ENCODE results near the gene SNED1. TPM values are rescaled to one million over a fixed set of nuclear protein-coding genes. Genes with fewer than 3 reads are reported as not detected.

Gene SNED1
- polyA plus RNA-seq, 1 donor from 2014 or later: 0.32 TPM

DNA sequence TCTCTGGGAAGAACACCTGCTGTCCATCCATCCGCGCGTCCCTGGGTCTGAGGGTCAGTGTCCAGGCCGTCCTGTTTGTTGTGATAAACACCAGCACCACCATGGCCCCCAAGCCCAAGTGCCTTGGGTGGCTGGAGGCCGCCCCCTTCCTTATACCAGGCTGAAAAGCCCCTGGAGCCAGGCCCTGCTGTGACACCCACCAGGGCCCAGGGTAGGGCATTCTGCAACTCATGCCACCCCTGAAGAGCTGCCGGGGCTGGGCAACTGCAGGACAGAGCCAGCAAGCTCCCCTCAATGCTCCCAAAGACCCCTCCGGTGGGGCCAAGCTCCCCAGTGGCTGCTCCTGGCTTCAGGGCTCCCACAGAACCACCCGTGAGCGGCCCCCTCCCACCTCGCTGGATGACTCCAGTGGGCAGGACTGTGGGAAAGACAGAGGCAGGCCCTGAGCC, 31.9 kb upstream of the SNED1 start:
- TF ChIP-seq MXI1 (conservative IDR thresholded peaks at IDR 0.05; ENCODE audit: poor library complexity, severe bottlenecking) (no peak), EZH2 (IDR thresholded peaks at IDR 0.05; ENCODE audit: borderline replicate concordance, insufficient read depth, low read length, poor library complexity, severe bottlenecking) (no peak), RAD21 (conservative IDR thresholded peaks at IDR 0.05) (no peak), TAF1 (IDR thresholded peaks at IDR 0.05; ENCODE audit: low read depth) (no peak), EP300 (conservative IDR thresholded peaks at IDR 0.05; ENCODE audit: poor library complexity, severe bottlenecking) (no peak), SMC3 (conservative IDR thresholded peaks at IDR 0.05; ENCODE audit: poor library complexity) (no peak), POLR2AphosphoS5 (IDR thresholded peaks at IDR 0.05) (no peak)
- TF ChIP-seq, protein P1, sequence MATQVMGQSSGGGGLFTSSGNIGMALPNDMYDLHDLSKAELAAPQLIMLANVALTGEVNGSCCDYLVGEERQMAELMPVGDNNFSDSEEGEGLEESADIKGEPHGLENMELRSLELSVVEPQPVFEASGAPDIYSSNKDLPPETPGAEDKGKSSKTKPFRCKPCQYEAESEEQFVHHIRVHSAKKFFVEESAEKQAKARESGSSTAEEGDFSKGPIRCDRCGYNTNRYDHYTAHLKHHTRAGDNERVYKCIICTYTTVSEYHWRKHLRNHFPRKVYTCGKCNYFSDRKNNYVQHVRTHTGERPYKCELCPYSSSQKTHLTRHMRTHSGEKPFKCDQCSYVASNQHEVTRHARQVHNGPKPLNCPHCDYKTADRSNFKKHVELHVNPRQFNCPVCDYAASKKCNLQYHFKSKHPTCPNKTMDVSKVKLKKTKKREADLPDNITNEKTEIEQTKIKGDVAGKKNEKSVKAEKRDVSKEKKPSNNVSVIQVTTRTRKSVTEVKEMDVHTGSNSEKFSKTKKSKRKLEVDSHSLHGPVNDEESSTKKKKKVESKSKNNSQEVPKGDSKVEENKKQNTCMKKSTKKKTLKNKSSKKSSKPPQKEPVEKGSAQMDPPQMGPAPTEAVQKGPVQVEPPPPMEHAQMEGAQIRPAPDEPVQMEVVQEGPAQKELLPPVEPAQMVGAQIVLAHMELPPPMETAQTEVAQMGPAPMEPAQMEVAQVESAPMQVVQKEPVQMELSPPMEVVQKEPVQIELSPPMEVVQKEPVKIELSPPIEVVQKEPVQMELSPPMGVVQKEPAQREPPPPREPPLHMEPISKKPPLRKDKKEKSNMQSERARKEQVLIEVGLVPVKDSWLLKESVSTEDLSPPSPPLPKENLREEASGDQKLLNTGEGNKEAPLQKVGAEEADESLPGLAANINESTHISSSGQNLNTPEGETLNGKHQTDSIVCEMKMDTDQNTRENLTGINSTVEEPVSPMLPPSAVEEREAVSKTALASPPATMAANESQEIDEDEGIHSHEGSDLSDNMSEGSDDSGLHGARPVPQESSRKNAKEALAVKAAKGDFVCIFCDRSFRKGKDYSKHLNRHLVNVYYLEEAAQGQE (IDR thresholded peaks at IDR 0.05; ENCODE audit: borderline replicate concordance): no peak
- TF ChIP-seq, protein P2, sequence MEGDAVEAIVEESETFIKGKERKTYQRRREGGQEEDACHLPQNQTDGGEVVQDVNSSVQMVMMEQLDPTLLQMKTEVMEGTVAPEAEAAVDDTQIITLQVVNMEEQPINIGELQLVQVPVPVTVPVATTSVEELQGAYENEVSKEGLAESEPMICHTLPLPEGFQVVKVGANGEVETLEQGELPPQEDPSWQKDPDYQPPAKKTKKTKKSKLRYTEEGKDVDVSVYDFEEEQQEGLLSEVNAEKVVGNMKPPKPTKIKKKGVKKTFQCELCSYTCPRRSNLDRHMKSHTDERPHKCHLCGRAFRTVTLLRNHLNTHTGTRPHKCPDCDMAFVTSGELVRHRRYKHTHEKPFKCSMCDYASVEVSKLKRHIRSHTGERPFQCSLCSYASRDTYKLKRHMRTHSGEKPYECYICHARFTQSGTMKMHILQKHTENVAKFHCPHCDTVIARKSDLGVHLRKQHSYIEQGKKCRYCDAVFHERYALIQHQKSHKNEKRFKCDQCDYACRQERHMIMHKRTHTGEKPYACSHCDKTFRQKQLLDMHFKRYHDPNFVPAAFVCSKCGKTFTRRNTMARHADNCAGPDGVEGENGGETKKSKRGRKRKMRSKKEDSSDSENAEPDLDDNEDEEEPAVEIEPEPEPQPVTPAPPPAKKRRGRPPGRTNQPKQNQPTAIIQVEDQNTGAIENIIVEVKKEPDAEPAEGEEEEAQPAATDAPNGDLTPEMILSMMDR (IDR thresholded peaks at IDR 0.05; ENCODE audit: poor library complexity, severe bottlenecking): no peak
- Histone ChIP-seq H3K79me2 (replicated peaks; ENCODE audit: insufficient read depth, low read length) (no peaks in the 10 kb centered on the region), H3K36me3 (ENCODE audit: insufficient read depth, low read length) (no peaks in the 10 kb centered on the region), H3K4me3 (ENCODE audit: low read length) (no peak overlapping the region), H3K9me3 (ENCODE audit: low read length) (no peaks in the 10 kb centered on the region), H3K27ac (ENCODE audit: low read length) (no peak overlapping the region), H4K20me1 (ENCODE audit: insufficient read depth) (no peaks in the 10 kb centered on the region), H3K9me2 (ENCODE audit: insufficient read depth, low read length) (no peaks in the 10 kb centered on the region), H2AFZ (ENCODE audit: low read depth, low read length) (no peak overlapping the region), H3F3A (ENCODE audit: insufficient read depth, low read length, poor library complexity, severe bottlenecking) (no peaks in the 10 kb centered on the region), H3K27me3 (ENCODE audit: insufficient read depth, low read depth, low read length) (no peaks in the 10 kb centered on the region), H3K4me2 (ENCODE audit: low read length) (no peak overlapping the region), H3K9ac (ENCODE audit: low read length) (no peak overlapping the region)

DNA sequence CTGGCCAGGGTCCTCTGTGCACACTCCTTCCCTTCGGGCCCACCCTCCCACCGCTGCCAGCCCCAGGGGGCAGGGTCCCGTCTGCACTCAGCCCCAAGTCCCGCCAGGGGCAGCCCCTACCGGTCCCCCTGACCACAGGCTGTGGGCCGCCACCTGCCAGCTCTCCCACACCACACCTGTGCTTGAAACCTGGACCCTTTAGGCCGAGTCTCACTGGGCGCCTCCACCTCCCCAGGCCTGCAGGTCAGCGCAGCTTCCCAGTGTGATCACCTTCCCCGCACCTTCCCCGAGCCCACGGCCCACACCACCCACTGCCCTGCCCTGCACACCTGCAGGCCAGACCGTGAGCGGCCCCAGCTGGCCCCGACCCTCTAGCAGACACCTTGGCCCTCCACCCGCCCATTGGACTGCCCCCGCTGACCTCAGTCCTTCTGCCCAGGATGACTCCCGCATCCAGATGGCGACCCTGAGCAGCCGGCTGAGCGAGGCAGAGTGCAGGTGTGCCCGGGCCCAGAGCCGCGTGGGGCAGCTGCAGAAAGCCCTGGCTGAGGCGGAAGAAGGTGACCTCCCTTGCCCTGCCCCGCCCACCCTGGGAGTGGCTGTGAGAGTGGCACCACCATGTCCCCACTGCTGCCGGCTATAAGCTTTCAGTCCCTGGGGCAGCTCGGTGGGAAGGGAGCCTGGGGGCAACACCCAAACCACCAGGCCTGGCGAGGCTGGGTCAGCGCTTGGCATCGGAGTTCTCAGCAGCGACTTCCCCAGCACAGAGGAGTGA, 31.3 kb upstream of the SNED1 start:
- no peak for TF ChIP-seq SMC3 (conservative IDR thresholded peaks at IDR 0.05; ENCODE audit: poor library complexity)
- no peak for TF ChIP-seq EZH2 (IDR thresholded peaks at IDR 0.05; ENCODE audit: borderline replicate concordance, insufficient read depth, low read length, poor library complexity, severe bottlenecking)
- TF ChIP-seq TAF1 (IDR thresholded peaks at IDR 0.05; ENCODE audit: low read depth): no peak
- TF ChIP-seq, protein P1 (IDR thresholded peaks at IDR 0.05; ENCODE audit: borderline replicate concordance): no peak
- TF ChIP-seq POLR2AphosphoS5 (IDR thresholded peaks at IDR 0.05): no peak
- TF ChIP-seq, protein P2 (IDR thresholded peaks at IDR 0.05; ENCODE audit: poor library complexity, severe bottlenecking): no peak
- no peak for TF ChIP-seq RAD21 (conservative IDR thresholded peaks at IDR 0.05)
- no peak for TF ChIP-seq MXI1 (conservative IDR thresholded peaks at IDR 0.05; ENCODE audit: poor library complexity, severe bottlenecking)
- no peak for TF ChIP-seq EP300 (conservative IDR thresholded peaks at IDR 0.05; ENCODE audit: poor library complexity, severe bottlenecking)
- no peak overlapping the region for H3K9ac ChIP-seq (ENCODE audit: low read length)

More for the DNA sequence above, 31.3 kb upstream of the SNED1 start:
- Histone ChIP-seq H3K36me3 (ENCODE audit: insufficient read depth, low read length) (no peaks in the 10 kb centered on the region), H3K9me3 (ENCODE audit: low read length) (no peaks in the 10 kb centered on the region), H3F3A (ENCODE audit: insufficient read depth, low read length, poor library complexity, severe bottlenecking) (no peaks in the 10 kb centered on the region), H3K79me2 (replicated peaks; ENCODE audit: insufficient read depth, low read length) (no peaks in the 10 kb centered on the region), H3K27me3 (ENCODE audit: insufficient read depth, low read depth, low read length) (no peaks in the 10 kb centered on the region), H3K4me3 (ENCODE audit: low read length) (no peak overlapping the region), H3K4me2 (ENCODE audit: low read length) (no peak overlapping the region), H2AFZ (ENCODE audit: low read depth, low read length) (no peak overlapping the region), H3K9me2 (ENCODE audit: insufficient read depth, low read length) (no peaks in the 10 kb centered on the region), H3K27ac (ENCODE audit: low read length) (no peak overlapping the region), H4K20me1 (ENCODE audit: insufficient read depth) (no peaks in the 10 kb centered on the region)

Measured in neural cell (in vitro differentiated cells).